ENCODE data around the gene PTPRR. TPM values are rescaled to one million over a fixed set of nuclear protein-coding genes. Genes with fewer than 3 reads are reported as not detected.

PTPRR gene
- total RNA-seq, 1 donor = not detected

DNA sequence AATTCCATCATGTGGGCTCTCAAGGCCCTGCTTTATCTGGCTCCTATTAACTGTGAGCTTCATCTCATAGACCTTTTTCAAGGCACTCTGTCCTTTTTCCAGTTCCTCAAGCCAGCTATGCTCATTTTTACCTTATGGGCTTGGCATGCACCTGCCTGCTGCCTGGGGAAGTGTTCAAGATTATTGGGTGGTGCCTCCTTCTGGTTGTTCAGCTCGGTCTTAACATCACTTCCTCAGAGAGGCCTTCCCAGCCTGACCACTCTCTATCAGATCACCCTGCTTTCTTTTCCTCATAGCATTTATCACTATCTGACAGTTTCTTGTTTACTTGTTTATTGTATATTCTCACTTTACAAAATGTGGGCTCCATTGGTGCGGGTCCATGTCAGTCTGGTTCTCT is 141.3 kb downstream of the PTPRR start:
- no peak overlapping the region for H3K4me3 ChIP-seq (ENCODE audit: low read depth, low read length)
- no peak for TF ChIP-seq CTCF (IDR thresholded peaks at IDR 0.05; ENCODE audit: insufficient read depth, low read depth, low read length)
- DNase-seq (ENCODE audit: low read depth) = no peak

DNA sequence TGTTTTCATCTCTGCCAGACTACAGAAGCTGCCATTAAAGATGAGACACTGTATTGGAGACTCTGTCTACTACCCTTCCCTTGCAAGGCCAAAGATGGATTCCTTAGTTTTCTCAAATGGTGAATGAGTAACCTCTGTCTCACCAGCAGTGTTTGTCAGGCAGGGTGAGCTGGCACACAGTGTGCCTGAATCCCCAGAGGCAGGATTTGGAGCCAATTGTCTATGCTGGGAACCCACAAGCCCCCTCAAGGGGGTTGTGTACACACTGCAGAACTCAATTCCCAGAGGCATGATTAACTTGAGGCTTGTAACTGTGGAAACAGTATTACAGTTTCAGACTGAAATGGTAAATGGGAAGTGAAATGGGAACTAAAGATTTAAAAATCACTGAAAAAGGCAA is 146.5 kb downstream of the PTPRR start:
- DNase-seq (ENCODE audit: low read depth) = no peak
- H3K4me3 ChIP-seq (ENCODE audit: low read depth, low read length) = no peak overlapping the region
- TF ChIP-seq CTCF (IDR thresholded peaks at IDR 0.05; ENCODE audit: insufficient read depth, low read depth, low read length) = no peak

DNA sequence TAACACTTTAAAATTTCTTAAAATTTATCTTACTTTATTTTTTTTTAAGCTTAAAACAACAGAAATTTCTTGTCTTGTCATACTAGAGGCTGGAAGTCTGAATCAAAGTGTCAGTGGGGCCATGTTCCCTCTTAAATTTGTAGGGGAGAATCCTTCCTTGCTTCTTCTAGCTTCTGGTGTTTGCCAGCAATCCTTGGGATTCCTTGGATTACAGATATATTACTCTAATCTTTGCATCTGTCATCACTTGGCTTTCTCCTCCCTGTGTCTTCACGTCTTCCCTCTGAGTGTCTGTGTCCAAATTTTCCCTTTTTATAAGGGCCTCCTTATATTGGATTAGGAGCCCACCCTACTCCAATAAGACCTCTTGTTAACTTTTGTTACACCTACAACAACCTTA is 147.7 kb downstream of the PTPRR start:
- H3K4me3 ChIP-seq (ENCODE audit: low read depth, low read length) = no peak overlapping the region
- no peak for TF ChIP-seq CTCF (IDR thresholded peaks at IDR 0.05; ENCODE audit: insufficient read depth, low read depth, low read length)
- DNase-seq (ENCODE audit: low read depth) = no peak

GRCh38 chr12:70771581-70771980 is 149.0 kb downstream of the PTPRR start:
- H3K4me3 ChIP-seq (ENCODE audit: low read depth, low read length) = no peak overlapping the region
- TF ChIP-seq CTCF (IDR thresholded peaks at IDR 0.05; ENCODE audit: insufficient read depth, low read depth, low read length) = no peak
- DNase-seq (ENCODE audit: low read depth) = no peak

- no peak overlapping the region for H3K4me3 ChIP-seq (ENCODE audit: low read depth, low read length)
- TF ChIP-seq CTCF (IDR thresholded peaks at IDR 0.05; ENCODE audit: insufficient read depth, low read depth, low read length) = no peak
- DNase-seq (ENCODE audit: low read depth) = no peak
Measured at GRCh38 chr12:70763666-70764065, 156.9 kb downstream of the PTPRR start.

DNA sequence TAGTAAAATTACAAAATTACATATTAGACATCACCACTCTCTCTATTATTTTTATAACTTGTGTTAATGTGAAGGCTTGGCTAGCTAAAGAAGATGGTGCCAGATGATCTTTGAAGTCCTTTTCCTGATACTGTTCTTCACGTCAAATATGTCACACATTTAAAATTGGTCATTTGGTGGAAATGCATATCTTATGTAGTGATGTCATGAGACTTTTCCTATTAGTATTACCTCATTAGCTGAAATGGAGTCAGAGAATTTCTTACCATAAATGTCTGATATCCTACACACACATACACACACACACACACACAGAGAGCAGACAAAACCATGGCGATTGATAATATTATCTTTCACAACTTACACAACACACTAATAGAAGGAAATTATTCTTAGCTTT is 158.5 kb downstream of the PTPRR start:
- H3K4me3 ChIP-seq (ENCODE audit: low read depth, low read length) = no peak overlapping the region
- DNase-seq (ENCODE audit: low read depth) = no peak
- TF ChIP-seq CTCF (IDR thresholded peaks at IDR 0.05; ENCODE audit: insufficient read depth, low read depth, low read length) = no peak

DNA sequence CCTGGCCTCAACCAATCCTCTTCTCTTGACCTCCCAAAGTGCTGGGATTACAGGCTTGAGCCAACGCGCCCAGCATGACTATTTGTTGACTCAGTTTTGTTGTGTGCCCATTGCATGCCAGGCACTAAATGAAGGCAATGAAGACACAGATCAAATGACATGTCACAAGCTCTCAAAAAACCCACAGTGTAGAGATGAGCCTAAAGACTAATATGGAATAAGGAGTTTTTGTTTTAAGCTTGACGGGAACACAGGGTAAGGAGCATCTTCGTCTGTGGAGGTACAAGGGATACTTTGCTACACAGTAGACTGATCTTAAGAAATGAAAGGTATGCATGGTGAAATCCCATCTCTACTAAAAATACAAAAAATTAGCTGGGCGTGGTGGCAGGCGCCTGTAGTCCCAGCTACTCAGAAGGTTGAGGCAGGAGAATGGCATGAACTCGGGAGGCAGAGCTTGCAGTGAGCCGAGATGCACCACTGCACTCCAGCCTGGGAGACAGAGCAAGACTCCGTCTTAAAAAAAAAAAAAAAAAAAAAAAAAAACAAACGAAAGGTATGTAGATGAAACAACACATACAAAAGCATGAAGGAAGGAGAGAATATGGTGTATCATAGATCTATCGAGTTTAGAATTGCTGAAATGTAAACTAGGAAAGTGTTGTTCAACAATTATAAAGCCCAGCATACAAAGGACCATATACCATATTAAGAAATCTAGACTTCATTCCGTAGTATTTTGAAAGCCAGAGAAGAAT is 161.2 kb downstream of the PTPRR start:
- DNase-seq (ENCODE audit: low read depth) = no peak
- TF ChIP-seq CTCF (IDR thresholded peaks at IDR 0.05; ENCODE audit: insufficient read depth, low read depth, low read length) = no peak

More for the DNA sequence above, 161.2 kb downstream of the PTPRR start:
- no peak overlapping the region for H3K4me3 ChIP-seq (ENCODE audit: low read depth, low read length)

Measured in fibroblast of villous mesenchyme (primary cell).